Measurements from ENCODE around the gene CPA2. TPM values are rescaled to one million over a fixed set of nuclear protein-coding genes. Genes with fewer than 3 reads are reported as not detected.
A peak's percentile ranks its signal among the peaks of the same experiment; 100 is the strongest.

CPA2 gene
- total RNA-seq, 2 experiments from 2014 or later: 0.14 to 0.44 TPM

DNA sequence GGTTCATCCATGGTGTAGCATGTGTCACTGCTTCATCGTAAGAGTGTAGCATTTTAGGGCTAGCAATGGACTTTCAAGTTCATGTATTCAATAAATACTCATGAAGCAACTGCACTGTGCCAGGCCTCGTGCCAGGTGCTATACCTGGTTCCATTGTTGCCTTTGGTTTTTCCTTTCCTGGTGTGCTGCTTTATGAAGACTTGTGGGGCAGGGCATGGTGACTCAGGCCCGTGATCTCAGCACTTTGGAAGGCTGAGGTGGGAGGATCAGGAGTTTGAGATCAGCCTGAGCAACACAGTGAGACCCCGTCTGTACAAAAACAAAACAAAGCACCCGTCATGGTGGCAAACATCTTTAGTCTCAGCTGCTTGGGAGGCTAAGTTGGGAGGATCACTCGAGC lies 24.1 kb downstream of the CPA2 start:
- no peaks in the 10 kb centered on the region for H3K9me3 Mint-ChIP-seq
- CTCF ChIA-PET: no interaction called here
- POLR2A ChIA-PET: no interaction called here
- H3K27me3 Mint-ChIP-seq: peaks cover 2% of the 10 kb centered on the region
- H3K27ac Mint-ChIP-seq: no peak overlapping the region
- DNase-seq: no peak
- no peak overlapping the region for H3K4me3 Mint-ChIP-seq
- intact Hi-C loops (cut with micrococcal nuclease): no loop called here
- peaks cover 4% of the 10 kb centered on the region for H3K4me1 Mint-ChIP-seq (ENCODE audit: low read depth)
- no peaks in the 10 kb centered on the region for H3K36me3 Mint-ChIP-seq

DNA sequence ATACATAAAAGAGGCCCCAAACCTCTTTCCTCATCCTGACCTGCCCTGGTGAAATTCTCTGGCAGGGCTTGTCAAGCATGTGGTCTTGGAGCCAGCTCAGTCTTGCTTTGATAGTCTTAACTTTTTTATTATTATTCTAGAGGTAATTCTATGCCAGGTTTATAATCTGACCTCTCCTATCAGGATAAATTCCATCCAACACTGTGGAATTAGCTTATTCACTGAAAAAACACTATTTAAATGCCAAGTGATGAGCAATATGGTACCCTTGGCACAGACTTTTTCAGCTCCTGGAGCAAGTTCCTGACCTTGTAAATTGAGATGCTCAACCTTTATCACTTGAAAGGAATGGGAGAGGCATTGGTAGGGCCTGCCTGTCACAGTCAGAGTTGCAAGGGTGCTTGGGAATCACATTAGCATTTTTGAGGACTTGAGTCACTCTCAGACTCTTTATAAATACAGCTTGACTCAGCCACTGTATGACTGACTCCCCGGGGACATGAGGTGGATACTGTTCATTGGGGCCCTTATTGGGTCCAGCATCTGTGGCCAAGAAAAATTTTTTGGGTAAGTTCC lies 26.1 kb downstream of the CPA2 start, which contains the start of gene CPA4:
Gene CPA4 (plus strand): TSS at position 480 of the 576 bp plus-strand sequence. CDS start 20 bp downstream, at position 500.
- H3K9me3 Mint-ChIP-seq: no peaks in the 10 kb centered on the region
- POLR2A ChIA-PET: no interaction called here
- peaks cover 4% of the 10 kb centered on the region for H3K4me1 Mint-ChIP-seq (ENCODE audit: low read depth)
- no peaks in the 10 kb centered on the region for H3K36me3 Mint-ChIP-seq
- no peak within 1 kb of the TSS for H3K27ac Mint-ChIP-seq
- intact Hi-C loops (cut with micrococcal nuclease): no loop called here
- H3K27me3 Mint-ChIP-seq: peaks cover 2% of the 10 kb centered on the region
- no peak for DNase-seq
- CTCF ChIA-PET: no interaction called here
- no peak within 1 kb of the TSS for H3K4me3 Mint-ChIP-seq

- Mint-ChIP-seq H3K27ac (no peak overlapping the region), H3K4me3 (no peak overlapping the region), H3K9me3 (no peaks in the 10 kb centered on the region), H3K36me3 (no peaks in the 10 kb centered on the region), H3K27me3 (peaks cover 2% of the 10 kb centered on the region), H3K4me1 (ENCODE audit: low read depth) (peaks cover 4% of the 10 kb centered on the region)
- POLR2A ChIA-PET: no interaction called here
- DNase-seq: no peak
- intact Hi-C loops (cut with micrococcal nuclease): no loop called here
- CTCF ChIA-PET: no interaction called here
These were observed 26.9 kb downstream of the CPA2 start for GRCh38 chr7:130293521-130293920.

DNA sequence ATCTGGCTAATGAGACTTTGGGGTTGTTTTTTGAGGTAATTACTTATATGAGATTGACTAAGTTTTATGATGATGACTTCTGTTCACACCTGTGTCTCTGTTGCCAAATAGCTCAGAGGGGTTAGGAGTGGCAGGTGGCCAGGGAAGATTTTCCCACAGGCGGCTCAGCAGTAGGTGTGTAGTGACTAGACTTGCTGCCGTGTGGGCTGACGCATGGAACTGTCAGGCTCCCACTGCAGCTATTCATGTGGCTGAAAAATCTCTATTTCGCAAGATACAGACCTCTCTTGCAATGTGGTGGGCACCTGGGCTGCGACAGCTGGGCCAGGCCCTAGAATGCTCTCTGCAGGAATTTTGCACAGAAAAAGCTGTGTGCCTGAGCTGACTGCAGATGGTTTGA lies 27.7 kb downstream of the CPA2 start:
- Mint-ChIP-seq H3K4me3 (no peak overlapping the region), H3K27ac (no peak overlapping the region), H3K36me3 (no peaks in the 10 kb centered on the region), H3K27me3 (peaks cover 2% of the 10 kb centered on the region), H3K4me1 (ENCODE audit: low read depth) (peaks cover 4% of the 10 kb centered on the region), H3K9me3 (no peaks in the 10 kb centered on the region)
- POLR2A ChIA-PET: no interaction called here
- CTCF ChIA-PET: interaction anchor here (1.0 kb wide), 1 partner anchor 17 kb away, joined by 3 read pairs; no protein-coding TSS in a partner anchor
- DNase-seq: peak; percentile 43
- intact Hi-C loops (cut with micrococcal nuclease): no loop called here

DNA sequence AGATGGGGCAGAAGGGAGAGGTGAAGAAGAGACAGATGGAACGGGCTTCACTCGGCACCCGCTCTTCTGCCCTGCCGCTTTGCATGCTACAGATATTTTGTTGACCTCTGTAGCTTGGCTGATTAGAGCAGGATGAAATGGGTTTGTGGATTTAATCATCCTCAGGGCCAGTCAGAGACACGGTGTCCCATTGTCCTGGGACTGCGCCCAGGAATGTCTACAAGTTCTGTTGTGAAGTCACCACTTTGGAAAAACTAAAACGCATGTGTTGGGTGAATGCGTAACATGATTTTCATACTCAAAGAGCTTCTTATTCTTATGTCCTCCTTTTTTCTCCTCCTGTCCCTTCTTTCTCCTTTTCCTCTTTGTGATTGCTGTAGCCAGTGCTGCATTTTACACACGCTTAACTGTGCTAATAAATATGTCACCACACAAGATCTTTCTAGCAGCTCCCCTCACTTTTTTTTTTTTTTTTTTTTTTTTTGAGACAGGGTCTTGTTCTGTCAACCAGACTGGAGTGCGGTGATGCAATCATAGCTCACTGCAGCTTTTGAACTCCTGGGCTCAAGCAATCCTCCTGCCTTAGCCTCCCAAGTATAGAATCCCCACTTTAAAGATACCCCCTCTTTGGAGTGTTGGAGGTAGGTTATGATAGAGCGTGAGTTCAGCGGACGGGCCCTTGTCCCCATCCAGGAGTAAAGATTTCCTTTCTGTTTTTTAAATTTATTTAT lies 29.7 kb downstream of the CPA2 start:
- Mint-ChIP-seq H3K27me3 (peaks cover 2% of the 10 kb centered on the region), H3K9me3 (no peaks in the 10 kb centered on the region), H3K4me1 (ENCODE audit: low read depth) (peaks cover 4% of the 10 kb centered on the region), H3K36me3 (no peaks in the 10 kb centered on the region), H3K27ac (no peak overlapping the region), H3K4me3 (no peak overlapping the region)
- ChIA-PET POLR2A (no interaction called here), CTCF (no interaction called here)
- intact Hi-C loops (cut with micrococcal nuclease): no loop called here
- DNase-seq: no peak

DNA sequence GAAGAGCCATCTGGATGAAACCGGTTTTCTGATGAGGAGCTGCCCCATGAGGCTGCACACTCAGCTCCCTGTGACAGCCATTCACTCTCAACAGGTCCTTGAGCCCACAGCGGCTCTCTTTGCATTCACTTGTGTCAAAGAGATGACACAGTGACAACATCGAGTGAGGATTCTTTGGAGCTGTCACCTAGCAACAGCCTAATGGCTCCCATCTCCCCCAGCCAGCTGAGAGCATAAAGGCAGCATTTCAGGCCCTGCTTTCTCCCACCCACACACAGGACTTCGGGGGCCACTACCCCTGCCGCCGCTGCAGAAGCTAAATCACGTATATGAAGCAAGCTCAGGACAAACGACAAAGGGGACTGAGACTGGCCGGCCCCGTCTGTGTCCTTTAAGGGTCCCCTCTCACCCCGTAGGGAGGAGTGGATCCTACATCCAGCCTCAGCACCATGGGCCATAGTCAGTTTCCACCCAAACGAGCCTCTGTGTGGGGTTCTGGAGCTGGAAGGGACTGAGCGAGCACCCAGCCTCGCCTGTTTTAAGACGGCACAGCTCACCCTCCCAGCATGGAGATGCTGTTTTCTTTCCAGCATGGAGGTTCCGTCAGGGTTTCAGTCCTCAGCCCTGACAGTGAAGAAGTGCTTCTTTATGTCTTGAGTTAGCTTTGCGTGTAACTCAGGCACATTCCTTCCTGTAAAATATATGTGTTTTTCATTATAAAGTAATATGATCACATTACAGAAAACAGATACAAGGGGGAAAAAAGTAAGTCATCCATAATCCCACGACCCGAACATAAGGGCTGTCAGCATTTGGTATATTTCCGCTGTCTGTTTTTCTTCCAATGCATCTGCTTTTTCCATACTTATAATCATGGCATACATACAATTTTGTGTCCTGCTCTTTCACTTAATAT lies 31.2 kb downstream of the CPA2 start:
- Mint-ChIP-seq H3K4me1 (ENCODE audit: low read depth) (peaks cover 4% of the 10 kb centered on the region), H3K9me3 (no peaks in the 10 kb centered on the region), H3K36me3 (no peaks in the 10 kb centered on the region), H3K27ac (no peak overlapping the region), H3K27me3 (peaks cover 3% of the 10 kb centered on the region), H3K4me3 (no peak overlapping the region)
- intact Hi-C loops (cut with micrococcal nuclease): no loop called here
- POLR2A ChIA-PET: interaction anchor here (0.6 kb wide), 1 partner anchor 21 kb away, joined by 3 read pairs; no protein-coding TSS in a partner anchor
- CTCF ChIA-PET: no interaction called here
- no peak for DNase-seq

DNA sequence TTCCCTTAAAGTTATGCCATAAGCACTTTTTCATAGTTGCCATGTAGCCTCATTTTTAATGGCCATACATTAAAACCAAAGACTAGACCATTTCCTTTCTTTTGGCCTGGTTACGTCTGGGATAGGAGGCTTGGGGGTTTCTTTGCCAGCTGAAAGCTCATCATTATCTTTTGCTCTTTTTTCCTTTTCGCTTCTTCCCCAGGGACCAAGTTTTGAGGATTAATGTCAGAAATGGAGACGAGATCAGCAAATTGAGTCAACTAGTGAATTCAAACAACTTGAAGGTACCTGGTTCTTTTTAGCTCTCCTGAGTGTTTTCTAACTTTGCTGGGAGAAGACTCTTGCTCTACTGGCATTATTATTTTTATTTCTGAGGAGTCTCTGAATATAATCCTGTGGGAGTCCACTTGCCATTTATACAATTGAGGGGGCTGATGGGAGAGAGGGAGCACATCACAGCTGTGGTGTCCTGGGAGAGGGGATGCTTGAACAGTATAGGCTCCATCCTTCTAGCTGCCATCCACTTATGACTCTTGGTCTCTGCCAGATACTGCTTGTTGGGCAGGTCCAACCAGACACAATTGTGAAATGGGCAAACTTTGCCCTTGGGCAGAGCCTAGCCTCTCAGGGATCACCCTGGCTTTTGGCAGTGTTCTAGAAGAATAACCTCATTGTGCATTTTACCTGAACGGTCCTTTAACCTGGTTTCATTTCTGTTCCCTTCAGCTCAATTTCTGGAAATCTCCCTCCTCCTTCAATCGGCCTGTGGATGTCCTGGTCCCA lies 32.1 kb downstream of the CPA2 start:
- Mint-ChIP-seq H3K36me3 (no peaks in the 10 kb centered on the region), H3K27me3 (peaks cover 3% of the 10 kb centered on the region), H3K9me3 (no peaks in the 10 kb centered on the region), H3K27ac (no peak overlapping the region), H3K4me1 (ENCODE audit: low read depth) (peaks cover 4% of the 10 kb centered on the region), H3K4me3 (no peak overlapping the region)
- ChIA-PET POLR2A (interaction anchor here (0.6 kb wide), 1 partner anchor 21 kb away, joined by 3 read pairs; no protein-coding TSS in a partner anchor), CTCF (interaction anchor here (0.6 kb wide), 1 partner anchor 1152 kb away, joined by 3 read pairs; no protein-coding TSS in a partner anchor)
- intact Hi-C loops (cut with micrococcal nuclease): no loop called here
- DNase-seq: no peak

DNA sequence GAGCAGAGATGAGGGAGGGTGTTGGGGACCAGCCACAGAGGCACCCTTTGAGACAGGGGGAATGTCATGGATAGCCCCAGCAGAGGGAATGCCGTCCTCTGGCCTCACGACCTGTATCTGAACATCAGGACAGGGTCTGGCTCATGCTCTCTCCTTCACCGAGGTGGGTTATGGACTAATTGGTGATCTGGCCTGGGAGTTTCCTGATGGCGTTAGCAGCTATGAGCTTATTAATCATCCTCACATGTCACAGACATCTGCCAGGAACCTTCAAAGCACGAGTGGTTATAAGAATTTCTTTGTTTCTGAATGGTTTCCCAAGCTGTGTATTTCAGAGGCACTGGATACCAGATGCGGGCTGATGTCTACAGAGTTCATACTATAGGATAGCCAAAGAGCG lies 33.2 kb downstream of the CPA2 start:
- intact Hi-C loops (cut with micrococcal nuclease): no loop called here
- no peak overlapping the region for H3K4me3 Mint-ChIP-seq
- peaks cover 3% of the 10 kb centered on the region for H3K27me3 Mint-ChIP-seq
- no peaks in the 10 kb centered on the region for H3K36me3 Mint-ChIP-seq
- DNase-seq: no peak
- H3K4me1 Mint-ChIP-seq (ENCODE audit: low read depth): no peaks in the 10 kb centered on the region
- ChIA-PET CTCF (no interaction called here), POLR2A (no interaction called here)
- no peaks in the 10 kb centered on the region for H3K9me3 Mint-ChIP-seq
- no peak overlapping the region for H3K27ac Mint-ChIP-seq

GRCh38 chr7:130301501-130302020 lies 34.9 kb downstream of the CPA2 start:
- Mint-ChIP-seq H3K27me3 (peaks cover 5% of the 10 kb centered on the region), H3K27ac (no peak overlapping the region), H3K9me3 (no peaks in the 10 kb centered on the region), H3K4me3 (no peak overlapping the region), H3K36me3 (no peaks in the 10 kb centered on the region), H3K4me1 (ENCODE audit: low read depth) (no peaks in the 10 kb centered on the region)
- DNase-seq: no peak
- POLR2A ChIA-PET: no interaction called here
- CTCF ChIA-PET: interaction anchor here (0.6 kb wide), 1 partner anchor 157 kb away, joined by 3 read pairs; no protein-coding TSS in a partner anchor
- intact Hi-C loops (cut with micrococcal nuclease): no loop called here

- no peak overlapping the region for H3K4me3 Mint-ChIP-seq
- POLR2A ChIA-PET: no interaction called here
- CTCF ChIA-PET: no interaction called here
These were observed 36.0 kb downstream of the CPA2 start for GRCh38 chr7:130302649-130303048.

GRCh38 chr7:130303127-130303526 lies 36.5 kb downstream of the CPA2 start:
- Mint-ChIP-seq H3K9me3 (no peaks in the 10 kb centered on the region), H3K4me3 (no peak overlapping the region), H3K4me1 (ENCODE audit: low read depth) (no peaks in the 10 kb centered on the region), H3K27ac (no peak overlapping the region), H3K36me3 (no peaks in the 10 kb centered on the region), H3K27me3 (peaks cover 6% of the 10 kb centered on the region)
- intact Hi-C loops (cut with micrococcal nuclease): no loop called here
- ChIA-PET CTCF (no interaction called here), POLR2A (no interaction called here)
- no peak for DNase-seq

More at GRCh38 chr7:130302649-130303048, 36.0 kb downstream of the CPA2 start:
- H3K36me3 Mint-ChIP-seq: no peaks in the 10 kb centered on the region
- intact Hi-C loops (cut with micrococcal nuclease): no loop called here
- H3K27me3 Mint-ChIP-seq: peaks cover 5% of the 10 kb centered on the region
- no peaks in the 10 kb centered on the region for H3K9me3 Mint-ChIP-seq
- H3K27ac Mint-ChIP-seq: no peak overlapping the region
- DNase-seq: no peak
- H3K4me1 Mint-ChIP-seq (ENCODE audit: low read depth): no peaks in the 10 kb centered on the region

Measured in activated CD4-positive, alpha-beta memory T cell treated with anti-CD3 and anti-CD28 coated beads for 36 hours (primary cell).